ENCODE measurements around the gene FBXO31.

DNA sequence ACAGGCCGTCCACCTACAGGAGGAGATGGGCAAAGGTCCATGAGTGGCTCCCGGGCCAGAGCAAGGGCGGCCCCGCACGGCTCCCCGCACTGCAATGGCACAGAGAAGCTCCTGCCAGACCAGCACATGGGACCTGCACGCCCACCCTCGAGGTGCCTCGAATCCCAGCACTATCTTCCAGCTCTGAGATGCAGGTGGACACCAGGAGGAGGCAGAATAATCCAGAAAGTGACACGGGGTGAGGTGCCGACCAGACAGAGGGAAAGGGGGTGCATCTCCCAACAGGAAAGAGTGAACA, 39.9 kb downstream of the FBXO31 start:
- TF ChIP-seq EZH2phosphoT487 (IDR thresholded peaks at IDR 0.05; ENCODE audit: low read depth) = no peak
- TF ChIP-seq, protein P1, sequence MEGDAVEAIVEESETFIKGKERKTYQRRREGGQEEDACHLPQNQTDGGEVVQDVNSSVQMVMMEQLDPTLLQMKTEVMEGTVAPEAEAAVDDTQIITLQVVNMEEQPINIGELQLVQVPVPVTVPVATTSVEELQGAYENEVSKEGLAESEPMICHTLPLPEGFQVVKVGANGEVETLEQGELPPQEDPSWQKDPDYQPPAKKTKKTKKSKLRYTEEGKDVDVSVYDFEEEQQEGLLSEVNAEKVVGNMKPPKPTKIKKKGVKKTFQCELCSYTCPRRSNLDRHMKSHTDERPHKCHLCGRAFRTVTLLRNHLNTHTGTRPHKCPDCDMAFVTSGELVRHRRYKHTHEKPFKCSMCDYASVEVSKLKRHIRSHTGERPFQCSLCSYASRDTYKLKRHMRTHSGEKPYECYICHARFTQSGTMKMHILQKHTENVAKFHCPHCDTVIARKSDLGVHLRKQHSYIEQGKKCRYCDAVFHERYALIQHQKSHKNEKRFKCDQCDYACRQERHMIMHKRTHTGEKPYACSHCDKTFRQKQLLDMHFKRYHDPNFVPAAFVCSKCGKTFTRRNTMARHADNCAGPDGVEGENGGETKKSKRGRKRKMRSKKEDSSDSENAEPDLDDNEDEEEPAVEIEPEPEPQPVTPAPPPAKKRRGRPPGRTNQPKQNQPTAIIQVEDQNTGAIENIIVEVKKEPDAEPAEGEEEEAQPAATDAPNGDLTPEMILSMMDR (IDR thresholded peaks at IDR 0.05; ENCODE audit: low read depth, low read length) = no peak
